T-cell (primary cell): ENCODE measurements around the gene UNC13C. TPM values are rescaled to one million over a fixed set of nuclear protein-coding genes. Genes with fewer than 3 reads are reported as not detected.

ENCODE experiments used
- ATAC-seq, 4 experiments: fragments of 200-7000 bp in 3 of 4; fragments of 150-1000 bp in 1 of 4; cut with Tn5 transposase; replicated peaks in 1 of 4; 1 replicate in 3 of 4; 2 replicates in 1 of 4; pipeline ENCODE4 v1.10.0; 2021; ENCODE audit warnings: moderate library complexity in 3 of 4, mild to moderate bottlenecking in 2 of 4, moderate number of reproducible peaks in 1 of 4
- CTCF ChIA-PET, 2 donors: fragments of 300-600 bp; sonication (Branson Sonifier 250); formaldehyde crosslinking; loops; one replicate each; lab custom pipeline; 2022; ENCODE audit warnings: antibody characterized with exemption in 2 of 2; lab: Charles Lee
- POLR2A ChIA-PET, 2 donors: fragments of 300-600 bp; sonication (Branson Sonifier 250); formaldehyde crosslinking; loops; one replicate each; lab custom pipeline; 2022; ENCODE audit warnings: antibody characterized with exemption in 2 of 2; lab: Charles Lee
- DNase-seq, 35 experiments: peaks; one replicate each; pipeline versions ENCODE4 v3.0.0 to v3.0.0-alpha.2; 2013 to 2023
- H3K27ac ChIP-seq: one replicate; pipeline ENCODE4 v1.5.1; 2013; ENCODE audit warnings: low read length
- H3K27me3 ChIP-seq, 2 experiments: replicated peaks in 1 of 2; 1 replicate in 1 of 2; 2 replicates in 1 of 2; pipeline versions ENCODE4 v1.6.1 to v1.7.0; 2013; ENCODE audit warnings: low read length in 1 of 2, mixed read lengths in 1 of 2; ENCODE audit not compliant: control insufficient read depth in 2 of 2, insufficient read depth in 2 of 2; ENCODE audit errors: extremely low read depth in 1 of 2
- H3K36me3 ChIP-seq, 2 donors: 1 replicate in 1 of 2; 2 replicates in 1 of 2; pipeline versions ENCODE4 v1.6.1 to v1.7.0; 2013; ENCODE audit warnings: low read length in 1 of 2; ENCODE audit not compliant: control insufficient read depth in 2 of 2, insufficient read depth in 1 of 2; ENCODE audit errors: extremely low read depth in 1 of 2
- H3K4me1 ChIP-seq, 2 experiments: 1 replicate in 1 of 2; 2 replicates in 1 of 2; pipeline versions ENCODE4 v1.6.1 to v1.7.0; 2013; ENCODE audit warnings: low read length in 2 of 2, mixed read lengths in 1 of 2; ENCODE audit not compliant: insufficient read depth in 2 of 2, control insufficient read depth in 1 of 2; ENCODE audit errors: extremely low read depth in 1 of 2
- H3K4me3 ChIP-seq, 2 donors: 1 replicate in 1 of 2; 2 replicates in 1 of 2; pipeline versions ENCODE4 v1.5.1 to v1.7.0; 2013; ENCODE audit warnings: mild to moderate bottlenecking in 2 of 2, low read length in 1 of 2, moderate library complexity in 1 of 2; ENCODE audit not compliant: control insufficient read depth in 1 of 2; ENCODE audit errors: extremely low read depth in 1 of 2
- H3K9me3 ChIP-seq: 2 replicates; pipeline ENCODE4 v1.7.0; 2013
- H3K27ac Mint-ChIP-seq, 2 donors: one replicate each; pipeline ENCODE4 v1.8.0; 2020 to 2021; ENCODE audit warnings: mild to moderate bottlenecking in 2 of 2, mixed read lengths in 2 of 2
- H3K27me3 Mint-ChIP-seq, 2 donors: one replicate each; pipeline ENCODE4 v1.8.0; 2021 to 2022; ENCODE audit warnings: mixed read lengths in 2 of 2
- H3K36me3 Mint-ChIP-seq: one replicate; pipeline ENCODE4 v1.8.0; 2021; ENCODE audit warnings: mixed read lengths
- H3K4me1 Mint-ChIP-seq, 3 donors: one replicate each; pipeline ENCODE4 v1.8.0; 2020 to 2022; ENCODE audit warnings: mixed read lengths in 3 of 3, mild to moderate bottlenecking in 1 of 3
- H3K4me3 Mint-ChIP-seq, 3 donors: one replicate each; pipeline ENCODE4 v1.8.0; 2020 to 2022; ENCODE audit warnings: mild to moderate bottlenecking in 3 of 3, mixed read lengths in 3 of 3, moderate library complexity in 3 of 3
- H3K9me3 Mint-ChIP-seq, 3 donors: one replicate each; pipeline ENCODE4 v1.8.0; 2020 to 2022; ENCODE audit warnings: mixed read lengths in 3 of 3
- WGBS: methylation state at CpG from one replicate; pipeline ENCODE4 v1.1.5; 2013; ENCODE audit warnings: missing lambda C conversion rate; ENCODE audit not compliant: insufficient coverage; 5-methylcytosine and 5-hydroxymethylcytosine counted together
- total RNA-seq, 35 experiments: library from RNA in 6 of 35; stranded (reverse) in 6 of 35; fragments of 120-200 nt in 1 of 35; gene quantifications; one replicate each; pipeline versions ENCODE4 v1.2.1 to v1.2.4 and lab custom pipeline; 2013 to 2026

Gene UNC13C
- total RNA-seq, 5 donors from 2014 or later (not counting 1 experiment from before 2014, with no cell fraction given): not detected

- H3K27ac ChIP-seq: no peak overlapping the region
- Mint-ChIP-seq H3K4me1 (no peaks in the 10 kb centered on the region), H3K9me3 (peaks cover 3 to 7% (median 5%) of the 10 kb centered on the region in 3 donors), H3K27ac (no peak overlapping the region), H3K4me3 (no peak overlapping the region), H3K27me3 (no peaks in the 10 kb centered on the region), H3K36me3 (no peaks in the 10 kb centered on the region)
- H3K36me3 ChIP-seq: no peaks in the 10 kb centered on the region
- no peaks in the 10 kb centered on the region for H3K27me3 ChIP-seq
- POLR2A ChIA-PET: interaction anchor here in 1 of 2 donors (0.7 kb wide), 1 partner anchor 45 kb away, joined by 3 read pairs; no protein-coding TSS in a partner anchor
- no peak overlapping the region for H3K4me3 ChIP-seq
- H3K9me3 ChIP-seq: no peaks in the 10 kb centered on the region
- H3K4me1 ChIP-seq: no peaks in the 10 kb centered on the region
- DNase-seq (no peak), ATAC-seq (no peak)
- CTCF ChIA-PET: no interaction called here
- WGBS: 20% methylated on average over 1 of the region's 3 CpGs
Measured at GRCh38 chr15:54347082-54347827, 369.0 kb downstream of the UNC13C start.

GRCh38 chr15:54353726-54354125 lies 375.5 kb downstream of the UNC13C start:
- POLR2A ChIA-PET: no interaction called here
- Histone ChIP-seq H3K4me3 (no peak overlapping the region), H3K27ac (no peak overlapping the region), H3K36me3 (no peaks in the 10 kb centered on the region), H3K4me1 (no peaks in the 10 kb centered on the region), H3K27me3 (no peaks in the 10 kb centered on the region), H3K9me3 (no peaks in the 10 kb centered on the region)
- ATAC-seq: no peak
- CTCF ChIA-PET: no interaction called here
- no peak for DNase-seq
- H3K36me3 Mint-ChIP-seq: no peaks in the 10 kb centered on the region
- whole genome bisulfite sequencing: no CpG with 5 or more reads among the region's 2 CpGs
- H3K27me3 Mint-ChIP-seq: no peaks in the 10 kb centered on the region
- H3K27ac Mint-ChIP-seq: no peak overlapping the region
- no peak overlapping the region for H3K4me3 Mint-ChIP-seq
- H3K4me1 Mint-ChIP-seq: no peaks in the 10 kb centered on the region
- H3K9me3 Mint-ChIP-seq: peaks cover 0 to 8% (median 3%) of the 10 kb centered on the region in 3 donors

- H3K9me3 Mint-ChIP-seq: peaks cover 0 to 8% (median 7%) of the 10 kb centered on the region in 3 donors
- DNase-seq (no peak), ATAC-seq (no peak)
- no peak overlapping the region for H3K4me3 Mint-ChIP-seq
- no peak overlapping the region for H3K4me3 ChIP-seq
- POLR2A ChIA-PET: no interaction called here
- no peak overlapping the region for H3K27ac Mint-ChIP-seq
- no peaks in the 10 kb centered on the region for H3K27me3 ChIP-seq
- no peaks in the 10 kb centered on the region for H3K36me3 ChIP-seq
- no peaks in the 10 kb centered on the region for H3K4me1 Mint-ChIP-seq
- no peaks in the 10 kb centered on the region for H3K9me3 ChIP-seq
- no peaks in the 10 kb centered on the region for H3K27me3 Mint-ChIP-seq
- WGBS: no CpG with 5 or more reads among the region's 1 CpG
- H3K27ac ChIP-seq: no peak overlapping the region
- CTCF ChIA-PET: no interaction called here
- H3K4me1 ChIP-seq: no peaks in the 10 kb centered on the region
- H3K36me3 Mint-ChIP-seq: no peaks in the 10 kb centered on the region
Measured at GRCh38 chr15:54354341-54354740, 376.1 kb downstream of the UNC13C start.

GRCh38 chr15:54364961-54365360 lies 386.7 kb downstream of the UNC13C start:
- Mint-ChIP-seq H3K4me1 (no peaks in the 10 kb centered on the region), H3K4me3 (no peak overlapping the region), H3K36me3 (no peaks in the 10 kb centered on the region), H3K9me3 (peaks cover 13 to 23% (median 23%) of the 10 kb centered on the region in 3 donors), H3K27ac (no peak overlapping the region), H3K27me3 (no peaks in the 10 kb centered on the region)
- CTCF ChIA-PET: no interaction called here
- Histone ChIP-seq H3K27ac (no peak overlapping the region), H3K27me3 (no peaks in the 10 kb centered on the region), H3K4me3 (no peak overlapping the region), H3K36me3 (no peaks in the 10 kb centered on the region), H3K9me3 (peaks cover 2% of the 10 kb centered on the region), H3K4me1 (no peaks in the 10 kb centered on the region)
- ATAC-seq: no peak
- POLR2A ChIA-PET: no interaction called here
- no peak for DNase-seq
- WGBS: no CpG with 5 or more reads among the region's 3 CpGs

- Mint-ChIP-seq H3K9me3 (peaks cover 0 to 5% (median 0%) of the 10 kb centered on the region in 3 donors), H3K4me3 (no peak overlapping the region), H3K4me1 (no peaks in the 10 kb centered on the region), H3K36me3 (no peaks in the 10 kb centered on the region), H3K27ac (no peak overlapping the region), H3K27me3 (no peaks in the 10 kb centered on the region)
- no peaks in the 10 kb centered on the region for H3K36me3 ChIP-seq
- H3K9me3 ChIP-seq: no peaks in the 10 kb centered on the region
- CTCF ChIA-PET: no interaction called here
- no peaks in the 10 kb centered on the region for H3K27me3 ChIP-seq
- H3K4me1 ChIP-seq: no peaks in the 10 kb centered on the region
- POLR2A ChIA-PET: no interaction called here
- H3K27ac ChIP-seq: no peak overlapping the region
- DNase-seq (no peak), ATAC-seq (no peak)
- WGBS: 92% methylated on average over 1 of the region's 2 CpGs
- no peak overlapping the region for H3K4me3 ChIP-seq
Measured at GRCh38 chr15:54373332-54373731, 395.1 kb downstream of the UNC13C start.

GRCh38 chr15:54374184-54374952 lies 396.1 kb downstream of the UNC13C start:
- H3K4me3 ChIP-seq: no peak overlapping the region
- Mint-ChIP-seq H3K27me3 (no peaks in the 10 kb centered on the region), H3K36me3 (no peaks in the 10 kb centered on the region), H3K9me3 (peaks cover 0 to 5% (median 0%) of the 10 kb centered on the region in 3 donors), H3K27ac (no peak overlapping the region), H3K4me3 (no peak overlapping the region), H3K4me1 (no peaks in the 10 kb centered on the region)
- ATAC-seq (peak in 1 of 4 experiments; percentile 13), DNase-seq (no peak)
- no peaks in the 10 kb centered on the region for H3K27me3 ChIP-seq
- POLR2A ChIA-PET: no interaction called here
- no peak overlapping the region for H3K27ac ChIP-seq
- no peaks in the 10 kb centered on the region for H3K9me3 ChIP-seq
- CTCF ChIA-PET: no interaction called here
- H3K4me1 ChIP-seq: no peaks in the 10 kb centered on the region
- 83% methylated on average over 4 of the region's 5 CpGs for WGBS
- no peaks in the 10 kb centered on the region for H3K36me3 ChIP-seq
